H1 (cell line): ENCODE data around the gene OGFR. TPM values are rescaled to one million over a fixed set of nuclear protein-coding genes. Genes with fewer than 3 reads are reported as not detected.

Source experiments
- CTCF ChIA-PET: fragments of 300-600 bp; sonication (Branson Sonifier 250); formaldehyde crosslinking; loops from one replicate; lab custom pipeline; 2021; ENCODE audit not compliant: partially characterized antibody; lab: Charles Lee
- POLR2A ChIA-PET: fragments of 300-600 bp; sonication (Branson Sonifier 250); formaldehyde crosslinking; loops from one replicate; lab custom pipeline; 2021; ENCODE audit warnings: inconsistent platforms; ENCODE audit not compliant: partially characterized antibody; lab: Charles Lee
- DNase-seq, 2 experiments: peaks; one replicate each; pipeline versions ENCODE4 v3.0.0 to v3.0.0-alpha.2; 2010 to 2022; ENCODE audit warnings: low spot score in 2 of 2, low read depth in 1 of 2, mixed read lengths in 1 of 2
- FAIRE-seq: peaks from 2 replicates; lab custom pipeline; 2011; peaks lifted over from hg19 to GRCh38; lab: Jason Lieb, UNC
- H2AFZ ChIP-seq: 2 replicates; pipeline ENCODE4 v1.8.1; 2012; ENCODE audit warnings: low read length, inconsistent platforms
- H2AK5ac ChIP-seq: 2 replicates; pipeline ENCODE4 v1.6.1; 2013; ENCODE audit warnings: low read depth, low read length
- H2BK120ac ChIP-seq: replicated peaks from 2 replicates; pipeline ENCODE3; 2013; ENCODE audit warnings: low read depth, low read length, inconsistent platforms
- H2BK12ac ChIP-seq: 2 replicates; pipeline ENCODE4 v1.6.1; 2013; ENCODE audit warnings: low read depth, low read length
- H2BK15ac ChIP-seq: 2 replicates; pipeline ENCODE4 v1.6.1; 2013; ENCODE audit warnings: low read length
- H2BK20ac ChIP-seq: 2 replicates; pipeline ENCODE4 v1.6.1; 2013; ENCODE audit warnings: low read length
- H2BK5ac ChIP-seq: 2 replicates; pipeline ENCODE4 v1.6.1; 2013; ENCODE audit warnings: low read depth, low read length
- H3K14ac ChIP-seq: 2 replicates; pipeline ENCODE4 v1.6.1; 2013; ENCODE audit warnings: inconsistent platforms; ENCODE audit not compliant: insufficient read length
- H3K18ac ChIP-seq: 2 replicates; pipeline ENCODE4 v1.6.1; 2013; ENCODE audit warnings: low read length; ENCODE audit errors: extremely low read depth
- H3K23ac ChIP-seq: 2 replicates; pipeline ENCODE4 v1.6.1; 2013; ENCODE audit warnings: inconsistent platforms; ENCODE audit not compliant: insufficient read length
- H3K23me2 ChIP-seq: 2 replicates; pipeline ENCODE4 v1.6.1; 2013; ENCODE audit warnings: low read depth, low read length
- H3K27ac ChIP-seq: 2 replicates; pipeline ENCODE4 v1.6.1; 2011; ENCODE audit warnings: low read depth, low read length, inconsistent platforms
- H3K27me3 ChIP-seq, 4 experiments: replicated peaks in 1 of 4; 1 replicate in 1 of 4; 2 replicates in 3 of 4; pipeline versions ENCODE4 v1.6.1 to v1.8.1; 2011 to 2013; ENCODE audit warnings: low read length in 3 of 4, mild to moderate bottlenecking in 3 of 4, inconsistent platforms in 2 of 4, mixed read lengths in 2 of 4, moderate library complexity in 1 of 4; ENCODE audit not compliant: control insufficient read depth in 3 of 4, insufficient read depth in 3 of 4; ENCODE audit errors: extremely low read depth in 1 of 4
- H3K36me3 ChIP-seq, 4 experiments: 2 replicates each; pipeline versions ENCODE4 v1.6.1 to v1.8.1; 2011 to 2013; ENCODE audit warnings: mild to moderate bottlenecking in 4 of 4, low read length in 3 of 4, moderate library complexity in 2 of 4, control low read depth in 1 of 4, inconsistent platforms in 1 of 4; ENCODE audit not compliant: insufficient read depth in 4 of 4, control insufficient read depth in 2 of 4
- H3K4ac ChIP-seq: replicated peaks from 2 replicates; pipeline ENCODE3; 2013; ENCODE audit warnings: low read length, low read depth, mixed read lengths, inconsistent platforms; ENCODE audit not compliant: insufficient read length
- H3K4me1 ChIP-seq, 4 experiments: replicated peaks in 1 of 4; 1 replicate in 1 of 4; 2 replicates in 3 of 4; pipeline versions ENCODE4 v1.6.1 to v1.8.1; 2011 to 2013; ENCODE audit warnings: low read length in 3 of 4, inconsistent platforms in 2 of 4, mixed read lengths in 1 of 4; ENCODE audit not compliant: insufficient read depth in 4 of 4, control insufficient read depth in 3 of 4
- H3K4me2 ChIP-seq, 2 experiments: 2 replicates each; pipeline versions ENCODE4 v1.6.1 to v1.8.1; 2011 to 2013; ENCODE audit warnings: low read depth in 2 of 2, low read length in 2 of 2, control low read depth in 1 of 2, inconsistent platforms in 1 of 2, mild to moderate bottlenecking in 1 of 2; ENCODE audit not compliant: insufficient read depth in 1 of 2
- H3K4me3 ChIP-seq, 4 experiments: fragments of 200-600, 300-600 bp in 1 of 4; sonication (generic), shearing (Covaris generic), sonication (Bioruptor Twin) in 1 of 4; 2 replicates each; pipeline versions ENCODE4 v1.5.1 to v1.8.1; 2011 to 2016; ENCODE audit warnings: low read length in 4 of 4, low read depth in 3 of 4, control low read depth in 2 of 4, inconsistent platforms in 2 of 4, mild to moderate bottlenecking in 2 of 4, mixed read lengths in 1 of 4, moderate library complexity in 1 of 4; ENCODE audit not compliant: insufficient read depth in 2 of 4; ENCODE audit errors: extremely low read depth in 1 of 4
- H3K56ac ChIP-seq: replicated peaks from 2 replicates; pipeline ENCODE3; 2013; ENCODE audit warnings: low read depth, mild to moderate bottlenecking, mixed read lengths, low read length, inconsistent platforms; ENCODE audit not compliant: insufficient read length
- H3K79me1 ChIP-seq: 2 replicates; pipeline ENCODE4 v1.6.1; 2013; ENCODE audit warnings: low read depth, low read length, control low read depth
- H3K79me2 ChIP-seq, 2 experiments: 2 replicates each; pipeline versions ENCODE4 v1.6.1 to v1.8.1; 2012 to 2013; ENCODE audit warnings: low read length in 2 of 2, mild to moderate bottlenecking in 2 of 2, inconsistent platforms in 1 of 2; ENCODE audit not compliant: insufficient read depth in 2 of 2, control insufficient read depth in 1 of 2
- H3K9ac ChIP-seq, 4 experiments: replicated peaks in 1 of 4; 1 replicate in 1 of 4; 2 replicates in 3 of 4; pipeline versions ENCODE4 v1.6.1 to v1.8.1; 2011 to 2013; ENCODE audit warnings: low read depth in 3 of 4, low read length in 3 of 4, control low read depth in 2 of 4, mild to moderate bottlenecking in 2 of 4, moderate library complexity in 2 of 4, inconsistent platforms in 1 of 4; ENCODE audit errors: extremely low read depth in 1 of 4
- H3K9me3 ChIP-seq, 2 experiments: 2 replicates each; pipeline versions ENCODE4 v1.6.1 to v1.8.1; 2012 to 2013; ENCODE audit warnings: mild to moderate bottlenecking in 2 of 2, moderate library complexity in 2 of 2, control low read depth in 1 of 2, inconsistent platforms in 1 of 2, low read depth in 1 of 2, low read length in 1 of 2, mixed read lengths in 1 of 2; ENCODE audit not compliant: insufficient read depth in 2 of 2
- H4K20me1 ChIP-seq, 2 experiments: replicated peaks in 1 of 2; 2 replicates each; pipeline versions ENCODE3 to v1.8.1; 2011 to 2013; ENCODE audit warnings: inconsistent platforms in 2 of 2, low read length in 2 of 2, mild to moderate bottlenecking in 1 of 2; ENCODE audit not compliant: insufficient read depth in 2 of 2, control insufficient read depth in 1 of 2
- H4K5ac ChIP-seq: 2 replicates; pipeline ENCODE4 v1.6.1; 2013; ENCODE audit warnings: low read length, low read depth, mixed read lengths, inconsistent platforms; ENCODE audit not compliant: insufficient read length
- H4K8ac ChIP-seq: 2 replicates; pipeline ENCODE4 v1.8.0; 2013; ENCODE audit warnings: mild to moderate bottlenecking, moderate library complexity, low read length, inconsistent platforms; ENCODE audit not compliant: insufficient read depth; ENCODE audit errors: extremely low read depth
- H4K91ac ChIP-seq: replicated peaks from 2 replicates; pipeline ENCODE3; 2013; ENCODE audit warnings: low read length, mixed read lengths, inconsistent platforms; ENCODE audit not compliant: insufficient read length
- ATF2 ChIP-seq: IDR thresholded peaks from 2 replicates; pipeline ENCODE4 v1.6.1; 2012; ENCODE audit warnings: low read length, inconsistent platforms
- BACH1 ChIP-seq: IDR thresholded peaks from 2 replicates; pipeline ENCODE4 v1.6.1; 2012; ENCODE audit warnings: low read length, improper control_type of control experiment
- BCL11A ChIP-seq, 2 experiments: IDR thresholded peaks; one replicate each; pipeline ENCODE4 v1.6.1; 2011; ENCODE audit warnings: low read depth in 2 of 2, low read length in 2 of 2, mild to moderate bottlenecking in 2 of 2
- BRCA1 ChIP-seq: IDR thresholded peaks from 2 replicates; pipeline ENCODE4 v1.6.1; 2012; ENCODE audit warnings: low read depth, low read length, improper control_type of control experiment
- CREB1 ChIP-seq: IDR thresholded peaks from 2 replicates; pipeline ENCODE4 v1.6.1; 2012; ENCODE audit warnings: inconsistent platforms
- GTF2F1 ChIP-seq: IDR thresholded peaks from 2 replicates; pipeline ENCODE4 v1.6.1; 2012; ENCODE audit warnings: low read depth, low read length, improper control_type of control experiment, borderline replicate concordance
- KDM1A ChIP-seq: fragments of 200-600, 300-600 bp; sonication (generic); IDR thresholded peaks from 2 replicates; pipeline ENCODE4 v1.7.1; 2016; ENCODE audit warnings: mild to moderate bottlenecking, low read length, borderline replicate concordance
- SIN3A ChIP-seq, 2 experiments: IDR thresholded peaks in 1 of 2; conservative IDR thresholded peaks in 1 of 2; 2 replicates each; pipeline ENCODE4 v1.6.1; 2011 to 2012; ENCODE audit warnings: low read length in 2 of 2, improper control_type of control experiment in 1 of 2, low read depth in 1 of 2, mild to moderate bottlenecking in 1 of 2
- TAF1 ChIP-seq: IDR thresholded peaks from 2 replicates; pipeline ENCODE4 v1.6.1; 2011; ENCODE audit warnings: mild to moderate bottlenecking, low read depth, low read length
- TEAD4 ChIP-seq: IDR thresholded peaks from 2 replicates; pipeline ENCODE4 v1.6.1; 2012; ENCODE audit warnings: low read depth, low read length, inconsistent platforms, mixed read lengths
- YY1 ChIP-seq: IDR thresholded peaks from 2 replicates; pipeline ENCODE4 v1.6.1; 2011; ENCODE audit warnings: low read depth, mild to moderate bottlenecking, low read length
- ZNF274 ChIP-seq: IDR thresholded peaks from 2 replicates; pipeline ENCODE4 v1.7.0; 2012; ENCODE audit warnings: low read length, borderline replicate concordance; ENCODE audit errors: extremely low read depth
- WGBS, 2 experiments: shearing (Covaris generic) in 1 of 2; methylation state at CpG; one replicate each; pipeline versions ENCODE4 v1.1.6 to v1.1.7; 2013 to 2015; ENCODE audit warnings: low lambda C conversion rate in 2 of 2, mixed read lengths in 2 of 2, inconsistent platforms in 1 of 2, low coverage in 1 of 2, missing lambda C conversion rate in 1 of 2; ENCODE audit not compliant: insufficient replicate concordance in 2 of 2, insufficient coverage in 1 of 2, insufficient read length in 1 of 2; ENCODE audit errors: extremely low coverage in 1 of 2, missing lambda C conversion rate in 1 of 2; 5-methylcytosine and 5-hydroxymethylcytosine counted together
- polyA plus RNA-seq, 7 experiments: library from polyadenylated mRNA; depleted of rRNA in 3 of 7; stranded (reverse) in 5 of 7; unstranded in 2 of 7; fragments of >200 nt in 5 of 7; fragments of 200-250 nt in 2 of 7; gene quantifications; 1 replicate in 5 of 7; 2 replicates in 1 of 7; 4 replicates in 1 of 7; pipeline versions ENCODE4 v1.2.1 to v1.2.3, GENCODE V29; 2011 to 2013; ENCODE audit warnings: missing spikeins in 2 of 7, mixed read lengths in 2 of 7
- total RNA-seq: library from RNA; stranded (reverse); fragmentation: NEBNext Ultra II Directional; extraction: Animal tissue kit (Norgen Biotek cat#: 25700); gene quantifications from 2 replicates; pipeline ENCODE4 v1.2.1, GENCODE V29; 2021

OGFR gene
- total and polyA plus RNA-seq, 2 of the 8 experiments (the other 6 are each of a cell fraction or from before 2014, with no cell fraction given) = 13.9 to 25.1 TPM

DNA sequence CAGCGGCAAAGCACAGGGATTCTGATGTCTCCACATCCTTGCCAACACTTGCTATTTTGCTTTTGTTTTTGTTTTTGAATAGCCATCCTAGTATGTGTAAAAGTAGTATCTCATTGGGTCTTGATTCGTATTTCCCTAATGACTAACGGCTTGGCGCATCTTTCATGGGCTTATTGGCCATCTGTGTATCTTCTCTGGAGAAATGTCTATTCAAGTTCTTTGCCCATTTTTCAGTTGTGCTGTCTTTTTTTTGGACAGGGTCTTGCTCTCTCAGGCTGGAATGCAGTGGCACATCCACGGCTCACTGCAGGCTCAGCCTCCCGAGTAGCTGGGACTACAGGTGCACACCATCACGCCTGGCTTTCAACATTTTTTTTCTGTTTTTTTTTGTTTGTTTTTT is 39.5 kb downstream of the OGFR start:
- FAIRE-seq (no peak), DNase-seq (no peak)
- Histone ChIP-seq H2AK5ac (no peak overlapping the region), H3K23me2 (no peaks in the 10 kb centered on the region), H4K5ac (no peak overlapping the region), H3K79me1 (no peaks in the 10 kb centered on the region), H2BK20ac (no peak overlapping the region), H2BK120ac (no peak overlapping the region), H4K20me1 (peaks cover 2 to 4% of the 10 kb centered on the region in 2 experiments), H2BK12ac (no peak overlapping the region), H4K91ac (no peak overlapping the region), H3K27ac (no peak overlapping the region), H3K79me2 (no peaks in the 10 kb centered on the region), H2BK15ac (no peak overlapping the region), H3K23ac (no peak overlapping the region), H3K14ac (no peak overlapping the region), H3K56ac (no peak overlapping the region), H2BK5ac (no peak overlapping the region), H3K4me1 (peaks cover 0 to 3% (median 0%) of the 10 kb centered on the region in 4 experiments; a peak in 3 of 7 replicates), H3K9me3 (no peaks in the 10 kb centered on the region), H3K4ac (no peak overlapping the region), H3K4me2 (no peak overlapping the region), H3K36me3 (peaks cover 0 to 18% (median 3%) of the 10 kb centered on the region in 4 experiments; a peak in 3 of 8 replicates), H3K9ac (no peak overlapping the region), H2AFZ (no peak overlapping the region), H4K8ac (no peak overlapping the region), H3K18ac (no peak overlapping the region), H3K27me3 (no peaks in the 10 kb centered on the region), H3K4me3 (no peak overlapping the region)
- no peak for TF ChIP-seq TEAD4
- no peak for TF ChIP-seq BCL11A (IDR thresholded peaks at IDR 0.05; ENCODE audit: low read depth in 2 of 2, low read length in 2 of 2)
- no peak for TF ChIP-seq GTF2F1
- TF ChIP-seq BRCA1 = no peak
- no peak for TF ChIP-seq TAF1
- TF ChIP-seq CREB1 = no peak
- no peak for TF ChIP-seq KDM1A
- no peak for TF ChIP-seq BACH1
- TF ChIP-seq SIN3A (conservative IDR thresholded peaks at IDR 0.05 in 1 of 2, IDR thresholded peaks at IDR 0.05 in 1 of 2; ENCODE audit: low read depth in 1 of 2, low read length in 2 of 2) = no peak
- no peak for TF ChIP-seq ATF2
- no peak for TF ChIP-seq ZNF274
- no peak for TF ChIP-seq YY1
- POLR2A ChIA-PET = interaction anchor here (2.0 to 4.0 kb wide), 2 partner anchors 12 to 29 kb away, joined by 8 to 17 read pairs; no protein-coding TSS in a partner anchor
- CTCF ChIA-PET = interaction anchor here (0.8 kb wide), 1 partner anchor 21 kb away, joined by 3 read pairs; no protein-coding TSS in a partner anchor
- WGBS, 2 experiments = 98% methylated on average over 7 of the region's 7 CpGs; no CpG with 5 or more reads in 1 of the 2 experiments
